Fibroblast of skin of right quadriceps (primary cell): ENCODE results near the gene PRDM13.
"Not testable (repeated sequence)": the region's sequence is repeated elsewhere in the genome, so short reads cannot be mapped to it uniquely, and the experiment has no call there.

Source experiments
- DNase-seq: peaks from one replicate; pipeline ENCODE4 v3.0.0-alpha.2; 2013

The PRDM13 gene

DNA sequence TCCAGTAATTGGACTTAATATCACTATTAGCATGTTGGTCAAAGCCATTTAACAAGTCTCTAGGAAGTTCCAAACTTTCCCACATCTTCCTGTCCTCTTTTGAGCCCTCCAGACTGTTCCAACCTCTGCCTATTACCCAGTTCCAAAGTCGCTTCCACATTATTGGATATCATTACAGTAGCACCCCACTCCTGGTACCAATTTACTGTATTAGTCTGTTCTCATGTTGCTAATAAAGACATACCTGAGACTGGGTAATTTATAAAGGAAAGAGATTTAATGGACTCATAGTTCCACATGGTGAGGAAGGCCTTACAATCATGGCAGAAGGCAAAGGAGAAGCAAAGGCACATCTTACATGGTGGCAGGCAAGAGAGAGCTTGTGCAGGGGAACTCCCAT lies 31.7 kb downstream of the PRDM13 start:
- not testable (repeated sequence) for DNase-seq

DNA sequence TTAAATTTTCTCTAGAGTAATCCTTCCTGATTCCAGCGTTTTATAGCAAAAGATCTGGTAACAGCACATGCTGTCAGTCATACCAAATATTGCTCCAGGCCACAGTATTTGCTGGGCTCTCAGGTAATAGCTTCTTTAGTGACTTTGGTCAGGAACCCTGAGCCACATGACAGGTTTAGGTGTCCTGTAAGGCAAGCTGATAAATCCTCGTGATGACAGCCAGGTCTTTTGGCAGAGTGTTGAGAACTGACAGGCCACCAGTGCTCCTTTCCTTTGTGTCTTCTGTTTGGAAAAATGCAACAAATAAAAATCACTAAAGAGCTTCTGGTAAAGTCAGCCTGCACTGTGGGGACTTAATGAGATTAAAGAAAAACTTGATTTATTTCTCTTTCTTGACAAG lies 34.6 kb downstream of the PRDM13 start:
- DNase-seq: no peak

DNA sequence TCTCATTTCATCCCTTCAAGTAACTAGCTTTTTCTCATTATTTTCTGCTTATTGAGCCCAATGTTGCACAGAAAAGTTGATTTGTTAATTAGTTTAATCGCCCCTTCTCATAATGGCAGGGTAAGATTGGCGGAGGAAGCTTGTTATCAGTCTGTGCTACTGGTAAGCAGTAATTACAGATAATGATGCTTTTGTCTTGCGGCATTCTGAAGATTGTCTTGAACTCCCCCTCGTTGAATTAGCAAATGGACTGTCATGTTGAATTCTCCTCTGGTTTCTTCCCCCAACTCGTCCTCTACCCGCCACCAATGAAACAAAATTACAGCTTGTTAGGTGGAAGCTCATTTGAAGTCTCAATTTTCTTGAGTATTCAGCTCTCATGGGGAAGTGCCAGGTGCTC lies 39.4 kb downstream of the PRDM13 start:
- DNase-seq: no peak

- not testable (repeated sequence) for DNase-seq
These were observed 43.5 kb downstream of the PRDM13 start for GRCh38 chr6:99650091-99650571.

GRCh38 chr6:99660206-99660605 lies 53.6 kb downstream of the PRDM13 start:
- DNase-seq: no peak

- DNase-seq: no peak
These were observed 55.2 kb downstream of the PRDM13 start for GRCh38 chr6:99661870-99662269.

GRCh38 chr6:99662616-99663015 lies 56.0 kb downstream of the PRDM13 start:
- DNase-seq: no peak
